ENCODE data around the gene PIEZO1.

GRCh38 chr16:88730632-88731607 lies 54.1 kb downstream of the PIEZO1 start:
- no peak for TF ChIP-seq SIN3A (IDR thresholded peaks at IDR 0.05; ENCODE audit: borderline replicate concordance in 2 of 2, control insufficient read depth in 1 of 2, low read depth in 2 of 2, low read length in 2 of 2)
- TF ChIP-seq JUN (IDR thresholded peaks at IDR 0.05; ENCODE audit: borderline replicate concordance, low read depth, low read length) = no peak
- no peak for TF ChIP-seq JUN (CRISPR knock-in tag; IDR thresholded peaks at IDR 0.05; ENCODE audit: borderline replicate concordance)
- TF ChIP-seq HDAC2 (IDR thresholded peaks at IDR 0.05) = no peak
- TF ChIP-seq CTCF (IDR thresholded peaks at IDR 0.05 in 2 of 3, conservative IDR thresholded peaks at IDR 0.05 in 1 of 3; ENCODE audit: insufficient read depth in 2 of 3, low read depth in 1 of 3, low read length in 3 of 3) = no peak
- no peak for TF ChIP-seq CREB1 (IDR thresholded peaks at IDR 0.05)
- TF ChIP-seq CREB1 (CRISPR knock-in tag; IDR thresholded peaks at IDR 0.05) = no peak
- no peak for TF ChIP-seq ILF3 (IDR thresholded peaks at IDR 0.05; ENCODE audit: borderline replicate concordance)
- no peak for TF ChIP-seq ZHX1 (conservative IDR thresholded peaks at IDR 0.05; ENCODE audit: low read length)
- no peak for TF ChIP-seq PCBP1 (IDR thresholded peaks at IDR 0.05; ENCODE audit: low read depth, low read length, poor library complexity, severe bottlenecking)
- TF ChIP-seq ESRRA (IDR thresholded peaks at IDR 0.05; ENCODE audit: borderline replicate concordance, low read depth) = no peak
- no peak for TF ChIP-seq RFX5 (IDR thresholded peaks at IDR 0.05; ENCODE audit: low read depth, low read length)
